K562 (cell line): ENCODE measurements around the gene ADD1. TPM values are rescaled to one million over a fixed set of nuclear protein-coding genes. Genes with fewer than 3 reads are reported as not detected.

Experiments
- ATAC-seq: fragments of 200-7000 bp; cut with Tn5 transposase; 3 replicates; pipeline ENCODE4 v1.9.1; 2020; ENCODE audit warnings: moderate library complexity
- BruUV-seq: library from RNA; stranded (reverse); fragments of 400-500 nt; replicated peaks from 2 replicates; lab custom pipeline; 2021; lab: Mats Ljungman, UMichigan
- CTCF ChIA-PET: fragments of 300-600 bp; formaldehyde crosslinking; extraction: SDS; loops from one replicate; lab custom pipeline; 2021; ENCODE audit warnings: low intra/inter-chr PET ratio; lab: Yijun Ruan, JAX
- POLR2A ChIA-PET: fragments of 300-600, 350-650 bp; sonication (Branson Sonifier 250); formaldehyde crosslinking; extraction: SDS; loops from one replicate; lab custom pipeline; 2021; ENCODE audit warnings: antibody characterized with exemption, inconsistent platforms; lab: Yijun Ruan, JAX
- DNase-seq, 4 experiments: peaks; one replicate each; pipeline versions ENCODE4 v3.0.0 to v3.0.0-alpha.2; 2011 to 2018; ENCODE audit warnings: low spot score in 3 of 4, mixed read lengths in 3 of 4; ENCODE audit errors: extremely low read depth in 1 of 4
- FAIRE-seq: peaks from 2 replicates; lab custom pipeline; 2011; peaks lifted over from hg19 to GRCh38; lab: Jason Lieb, UNC
- H2AFZ ChIP-seq: 2 replicates; pipeline ENCODE4 v1.6.0; 2011; ENCODE audit warnings: low read depth, low read length, control low read depth, inconsistent platforms
- H3K27ac ChIP-seq: fragments of 200-600 bp; 3 replicates; pipeline ENCODE4 v1.8.0; 2011; ENCODE audit warnings: low read depth, mild to moderate bottlenecking, control low read depth, inconsistent platforms, low read length, moderate library complexity, mixed read lengths; ENCODE audit errors: extremely low read depth
- H3K27me3 ChIP-seq, 2 experiments: fragments of 300-600 bp in 1 of 2; 2 replicates in 1 of 2; 3 replicates in 1 of 2; pipeline versions ENCODE4 v1.6.0 to v1.8.0; 2011; ENCODE audit warnings: inconsistent platforms in 2 of 2, low read length in 2 of 2, mild to moderate bottlenecking in 1 of 2, mixed read lengths in 1 of 2, moderate library complexity in 1 of 2; ENCODE audit not compliant: control insufficient read depth in 2 of 2, insufficient read depth in 2 of 2
- H3K36me3 ChIP-seq: fragments of 300-600 bp; 3 replicates; pipeline ENCODE4 v1.8.0; 2011; ENCODE audit warnings: mild to moderate bottlenecking, low read length, inconsistent platforms; ENCODE audit not compliant: control insufficient read depth, insufficient read depth
- H3K4me1 ChIP-seq, 2 experiments: fragments of 200-600 bp in 1 of 2; replicated peaks in 1 of 2; 2 replicates in 1 of 2; 3 replicates in 1 of 2; pipeline versions ENCODE4 v1.5.1 to v1.8.0; 2011; ENCODE audit warnings: inconsistent platforms in 2 of 2, low read length in 2 of 2, mild to moderate bottlenecking in 1 of 2, mixed read lengths in 1 of 2, moderate library complexity in 1 of 2; ENCODE audit not compliant: control insufficient read depth in 2 of 2, insufficient read depth in 2 of 2
- H3K4me2 ChIP-seq: 2 replicates; pipeline ENCODE4 v1.6.1; 2011; ENCODE audit warnings: low read length, control low read depth, inconsistent platforms, mixed read lengths; ENCODE audit not compliant: insufficient read depth
- H3K4me3 ChIP-seq: fragments of 200-600 bp; sonication (generic), shearing (Covaris generic); 2 replicates; pipeline ENCODE4 v1.5.1; 2016; ENCODE audit warnings: control low read depth, inconsistent platforms
- H3K79me2 ChIP-seq: fragments of 200-600 bp; 3 replicates; pipeline ENCODE4 v1.8.0; 2011; ENCODE audit warnings: low read length, inconsistent platforms; ENCODE audit not compliant: control insufficient read depth, insufficient read depth
- H3K9ac ChIP-seq, 2 experiments: 2 replicates each; pipeline versions ENCODE4 v1.6.0 to v1.6.1; 2011; ENCODE audit warnings: low read depth in 2 of 2, low read length in 2 of 2, control low read depth in 1 of 2, inconsistent platforms in 1 of 2, mild to moderate bottlenecking in 1 of 2, mixed read lengths in 1 of 2; ENCODE audit not compliant: insufficient read depth in 1 of 2
- H3K9me1 ChIP-seq: one replicate; pipeline ENCODE4 v1.6.0; 2011; ENCODE audit warnings: inconsistent platforms, mild to moderate bottlenecking, low read length, moderate library complexity; ENCODE audit not compliant: control insufficient read depth, insufficient read depth
- H3K9me3 ChIP-seq: replicated peaks from 2 replicates; pipeline ENCODE4 v1.5.1; 2011; ENCODE audit warnings: low read depth, low read length, inconsistent platforms; ENCODE audit not compliant: control insufficient read depth, insufficient read depth
- H4K20me1 ChIP-seq: replicated peaks from 2 replicates; pipeline ENCODE4 v1.6.1; 2011; ENCODE audit warnings: low read length, inconsistent platforms, mixed read lengths; ENCODE audit not compliant: control insufficient read depth, insufficient read depth
- L3MBTL2 ChIP-seq: fragments of 450-650 bp; IDR thresholded peaks from 2 replicates; pipeline ENCODE4 v1.6.1; 2016; ENCODE audit warnings: mild to moderate bottlenecking, moderate library complexity
- NFIC ChIP-seq: fragments of 450-650 bp; IDR thresholded peaks from 2 replicates; pipeline ENCODE4 v1.6.1; 2017; ENCODE audit warnings: mild to moderate bottlenecking, inconsistent platforms
- NR0B1 ChIP-seq: fragments of 450-650 bp; IDR thresholded peaks from one replicate; pipeline ENCODE4 v1.6.1; 2018; ENCODE audit warnings: mild to moderate bottlenecking, moderate library complexity; ENCODE audit not compliant: partially characterized antibody
- POLR2AphosphoS2 ChIP-seq: IDR thresholded peaks from 2 replicates; pipeline ENCODE4 v1.6.1; 2012; ENCODE audit warnings: low read length, improper control_type of control experiment
- SP1 ChIP-seq: sonication (generic); formaldehyde crosslinking; IDR thresholded peaks from 2 replicates; pipeline ENCODE4 v1.8.1; 2022; ENCODE audit warnings: mild to moderate bottlenecking, missing genetic modification reagents
- SRF ChIP-seq, 2 experiments: fragments of 250-450, 450-650 bp in 1 of 2; sonication (Bioruptor Pico) in 1 of 2; sonication (generic) in 1 of 2; formaldehyde crosslinking; IDR thresholded peaks; 2 replicates each; pipeline versions ENCODE4 v1.5.0 to v1.5.1; 2020 to 2022; ENCODE audit warnings: mild to moderate bottlenecking in 1 of 2, missing genetic modification reagents in 1 of 2
- ZFP36 ChIP-seq: fragments of 150-350 bp; IDR thresholded peaks from 2 replicates; pipeline ENCODE4 v1.6.1; 2018; ENCODE audit warnings: low read length, low read depth; ENCODE audit not compliant: partially characterized antibody
- ZNF121 ChIP-seq: sonication (generic); formaldehyde crosslinking; conservative IDR thresholded peaks from 2 replicates; pipeline ENCODE4 v1.8.0; 2022; ENCODE audit warnings: missing genetic modification reagents
- ZNF280B ChIP-seq: fragments of 250-450 bp; sonication (Bioruptor Pico); IDR thresholded peaks from 2 replicates; pipeline ENCODE4 v1.5.1; 2021; ENCODE audit warnings: mild to moderate bottlenecking
- WGBS: fragments of 100-300 bp; shearing (Covaris generic); methylation state at CpG from one replicate; pipeline ENCODE4 v1.1.6; 2016; ENCODE audit warnings: low coverage, mixed read lengths; ENCODE audit not compliant: insufficient coverage; ENCODE audit errors: missing lambda C conversion rate; 5-methylcytosine and 5-hydroxymethylcytosine counted together
- in situ Hi-C: fragments of 300-500 bp; cut with MboI; formaldehyde crosslinking; loops from 4 replicates; pipeline ENCODE4 v1.15.0; 2018; ENCODE audit warnings: inconsistent platforms, mixed read lengths
- intact Hi-C: fragments of 100-400 bp; cut with micrococcal nuclease; formaldehyde crosslinking; loops from 2 replicates; pipeline ENCODE4 v1.14.2; 2022
- polyA plus RNA-seq, 8 experiments: library from polyadenylated mRNA; depleted of rRNA in 4 of 8; stranded (reverse) in 5 of 8; unstranded in 3 of 8; fragments of >200 nt; fragmentation: Nextera tagmentation in 2 of 8; fragmentation: Illumina TruSeq in 1 of 8; extraction: Ambion mirVana in 2 of 8; extraction: Trizol in 1 of 8; gene quantifications; 2 replicates each; pipeline versions ENCODE4 v1.2.1 to v1.2.3, GENCODE V29; 2011 to 2014; ENCODE audit warnings: inconsistent platforms in 1 of 8, missing spikeins in 1 of 8
- total RNA-seq, 7 experiments: library from RNA; depleted of rRNA in 6 of 7; stranded (reverse); fragments of >200 nt in 6 of 7; fragmentation: Illumina TruSeq in 2 of 7; extraction: Trizol in 2 of 7; gene quantifications; 2 replicates each; pipeline versions ENCODE4 v1.2.1 to v1.2.3, GENCODE V29; 2011 to 2021; ENCODE audit warnings: low replicate concordance in 1 of 7

Gene ADD1
- total and polyA plus RNA-seq, 9 of the 15 experiments (the other 6 are each of a cell fraction or from before 2014, with no cell fraction given) = 17.5 to 153 (median 74.0) TPM

GRCh38 chr4:2839060-2839459 is 4.6 kb upstream of the ADD1 start:
- DNase-seq = no peak
- no peak overlapping the region for H3K4me3 ChIP-seq
- no TSS peak for BruUV-seq
- H3K79me2 ChIP-seq = peaks cover 1% of the 10 kb centered on the region
- ChIA-PET POLR2A (interaction anchor here (1.0 kb wide), 1 partner anchor 23 kb away, joined by 3 read pairs; no protein-coding TSS in a partner anchor), CTCF (no interaction called here)
- H3K27ac ChIP-seq = no peak overlapping the region
- in situ Hi-C loops = no loop called here
- no peak overlapping the region for H2AFZ ChIP-seq
- TF ChIP-seq ZNF280B (CRISPR knock-in tag) (no peak), ZNF121 (peak; percentile 58)
- H3K9ac ChIP-seq = no peak overlapping the region
- peaks cover 12 to 40% of the 10 kb centered on the region in 2 experiments; a peak in 4 of 5 replicates for H3K4me1 ChIP-seq
- no peaks in the 10 kb centered on the region for H3K9me1 ChIP-seq
- no peaks in the 10 kb centered on the region for H3K27me3 ChIP-seq
- no peak for FAIRE-seq
- no peaks in the 10 kb centered on the region for H3K36me3 ChIP-seq
- intact Hi-C loops = no loop called here
- no peak for ATAC-seq
- no peaks in the 10 kb centered on the region for H4K20me1 ChIP-seq
- no peaks in the 10 kb centered on the region for H3K9me3 ChIP-seq
- WGBS = 73% methylated on average over 3 of the region's 3 CpGs
- no peak overlapping the region for H3K4me2 ChIP-seq

GRCh38 chr4:2842687-2843262 is 869 bp upstream of the ADD1 start:
- Histone ChIP-seq H3K4me1 (peaks cover 17 to 35% of the 10 kb centered on the region in 2 experiments), H3K9me1 (no peaks in the 10 kb centered on the region), H3K36me3 (no peaks in the 10 kb centered on the region), H3K79me2 (peaks cover 38% of the 10 kb centered on the region), H3K9me3 (no peaks in the 10 kb centered on the region), H3K27me3 (no peaks in the 10 kb centered on the region), H3K27ac (peak overlapping the region; percentile 83), H3K4me2 (peak overlapping the region; percentile 84), H3K9ac (peak overlapping the region; percentile 78 to 96), H3K4me3 (peak overlapping the region; percentile 82), H2AFZ (peak overlapping the region; percentile 71), H4K20me1 (no peaks in the 10 kb centered on the region)
- CTCF ChIA-PET = no interaction called here
- 10% methylated on average over 10 of the region's 10 CpGs for WGBS
- intact Hi-C loops = loop anchor here (5.0 kb wide), 1 partner anchor 50 kb away; the partner anchor contains the start of gene SH3BP2
- in situ Hi-C loops = no loop called here
- DNase-seq (no peak), ATAC-seq (peak; percentile 28), FAIRE-seq (peak; percentile 75)
- TF ChIP-seq ZFP36 (peak; percentile 32), SP1 (CRISPR knock-in tag) (no peak), NFIC (peak; percentile 56), POLR2AphosphoS2 (no peak), SRF (CRISPR knock-in tag; IDR thresholded peaks at IDR 0.05) (peak in 1 of 2 experiments; percentile 5; a peak in 1 of 4 replicates), NR0B1 (no peak), L3MBTL2 (no peak)
- POLR2A ChIA-PET = interaction anchor here (0.9 kb wide), 1 partner anchor 9 kb away, joined by 4 read pairs; no protein-coding TSS in a partner anchor
- TSS peak; percentile 89 for BruUV-seq
